ENCODE data around the gene CTNNA3. TPM values are rescaled to one million over a fixed set of nuclear protein-coding genes. Genes with fewer than 3 reads are reported as not detected.

Gene CTNNA3
- total RNA-seq, 1 experiment from 2014 or later: 0.20 TPM

DNA sequence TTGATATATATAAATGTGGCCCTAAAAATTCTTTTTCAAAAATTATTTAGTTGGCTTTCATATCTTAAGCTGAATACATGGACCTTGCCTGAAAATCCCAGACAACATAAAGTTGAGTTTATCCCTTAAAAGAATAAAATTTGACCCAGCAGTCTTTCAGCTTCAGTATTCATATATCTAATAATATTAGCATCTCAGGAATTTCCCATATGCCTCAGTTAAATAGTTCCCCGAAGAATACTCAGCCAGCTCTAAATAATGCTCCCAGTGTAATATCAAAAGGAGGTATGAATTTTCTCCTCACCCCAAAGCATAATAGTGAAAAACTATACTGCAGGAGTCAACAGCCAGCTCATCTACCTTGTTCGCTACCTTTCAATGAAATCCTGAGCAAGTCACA lies 145.9 kb downstream of the CTNNA3 start:
- H3K27ac Mint-ChIP-seq (ENCODE audit: unreplicated experiment): no peak overlapping the region
- no peaks in the 10 kb centered on the region for H3K27me3 ChIP-seq (replicated peaks; ENCODE audit: control insufficient read depth, insufficient read depth, low read length)
- ChIA-PET CTCF (no interaction called here), POLR2A (no interaction called here)
- no peaks in the 10 kb centered on the region for H3K36me3 Mint-ChIP-seq (ENCODE audit: insufficient read depth, unreplicated experiment)
- intact Hi-C loops (cut with micrococcal nuclease; ENCODE audit: unreplicated experiment): no loop called here
- H3K27me3 Mint-ChIP-seq (ENCODE audit: insufficient read depth, unreplicated experiment): peaks cover 3% of the 10 kb centered on the region
- H3K4me1 Mint-ChIP-seq (ENCODE audit: low read depth, unreplicated experiment): no peaks in the 10 kb centered on the region
- no peak overlapping the region for H3K4me3 Mint-ChIP-seq (ENCODE audit: unreplicated experiment)
- DNase-seq: no peak
- H3K36me3 ChIP-seq (ENCODE audit: control insufficient read depth, insufficient read depth, low read length): no peaks in the 10 kb centered on the region
- H3K4me3 ChIP-seq (ENCODE audit: low read depth, low read length): no peak overlapping the region
- H3K4me1 ChIP-seq: no peaks in the 10 kb centered on the region
- H3K9me3 Mint-ChIP-seq (ENCODE audit: unreplicated experiment): no peaks in the 10 kb centered on the region
- BruUV-seq (replicated peaks): no TSS peak
- TF ChIP-seq, protein P1, sequence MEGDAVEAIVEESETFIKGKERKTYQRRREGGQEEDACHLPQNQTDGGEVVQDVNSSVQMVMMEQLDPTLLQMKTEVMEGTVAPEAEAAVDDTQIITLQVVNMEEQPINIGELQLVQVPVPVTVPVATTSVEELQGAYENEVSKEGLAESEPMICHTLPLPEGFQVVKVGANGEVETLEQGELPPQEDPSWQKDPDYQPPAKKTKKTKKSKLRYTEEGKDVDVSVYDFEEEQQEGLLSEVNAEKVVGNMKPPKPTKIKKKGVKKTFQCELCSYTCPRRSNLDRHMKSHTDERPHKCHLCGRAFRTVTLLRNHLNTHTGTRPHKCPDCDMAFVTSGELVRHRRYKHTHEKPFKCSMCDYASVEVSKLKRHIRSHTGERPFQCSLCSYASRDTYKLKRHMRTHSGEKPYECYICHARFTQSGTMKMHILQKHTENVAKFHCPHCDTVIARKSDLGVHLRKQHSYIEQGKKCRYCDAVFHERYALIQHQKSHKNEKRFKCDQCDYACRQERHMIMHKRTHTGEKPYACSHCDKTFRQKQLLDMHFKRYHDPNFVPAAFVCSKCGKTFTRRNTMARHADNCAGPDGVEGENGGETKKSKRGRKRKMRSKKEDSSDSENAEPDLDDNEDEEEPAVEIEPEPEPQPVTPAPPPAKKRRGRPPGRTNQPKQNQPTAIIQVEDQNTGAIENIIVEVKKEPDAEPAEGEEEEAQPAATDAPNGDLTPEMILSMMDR (IDR thresholded peaks at IDR 0.05; ENCODE audit: insufficient read depth in 1 of 2, low read depth in 1 of 2, low read length in 1 of 2, severe bottlenecking in 1 of 2, unreplicated experiment in 1 of 2): no peak
- H3K9me3 ChIP-seq: no peaks in the 10 kb centered on the region

DNA sequence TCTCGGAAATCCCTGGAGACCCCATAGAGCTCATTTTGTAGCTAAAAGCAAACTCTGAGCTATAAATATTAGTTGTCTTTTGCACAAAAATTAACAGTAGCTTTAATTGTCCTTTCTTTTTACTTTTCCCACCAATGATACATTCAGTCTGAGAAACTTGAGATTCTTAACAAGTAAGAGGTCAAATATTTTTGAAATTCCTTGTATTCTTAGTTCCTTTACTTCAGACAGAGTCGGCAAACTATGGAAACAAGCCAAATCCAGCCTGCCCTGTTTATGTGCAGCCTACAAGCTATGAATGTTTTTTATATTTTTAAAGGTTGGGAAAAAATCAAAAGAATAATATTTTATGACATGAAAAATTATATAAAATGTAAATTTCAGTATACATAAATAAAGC lies 146.6 kb downstream of the CTNNA3 start:
- Histone ChIP-seq H3K4me3 (ENCODE audit: low read depth, low read length) (no peak overlapping the region), H3K9me3 (no peaks in the 10 kb centered on the region), H3K36me3 (ENCODE audit: control insufficient read depth, insufficient read depth, low read length) (no peaks in the 10 kb centered on the region), H3K27me3 (replicated peaks; ENCODE audit: control insufficient read depth, insufficient read depth, low read length) (no peaks in the 10 kb centered on the region), H3K4me1 (no peaks in the 10 kb centered on the region)
- Mint-ChIP-seq H3K9me3 (ENCODE audit: unreplicated experiment) (no peaks in the 10 kb centered on the region), H3K27me3 (ENCODE audit: insufficient read depth, unreplicated experiment) (peaks cover 6% of the 10 kb centered on the region), H3K27ac (ENCODE audit: unreplicated experiment) (no peak overlapping the region), H3K4me1 (ENCODE audit: low read depth, unreplicated experiment) (no peaks in the 10 kb centered on the region), H3K36me3 (ENCODE audit: insufficient read depth, unreplicated experiment) (no peaks in the 10 kb centered on the region), H3K4me3 (ENCODE audit: unreplicated experiment) (no peak overlapping the region)
- no TSS peak for BruUV-seq (replicated peaks)
- CTCF ChIA-PET: no interaction called here
- intact Hi-C loops (cut with micrococcal nuclease; ENCODE audit: unreplicated experiment): no loop called here
- POLR2A ChIA-PET: no interaction called here
- TF ChIP-seq, protein P1 (IDR thresholded peaks at IDR 0.05; ENCODE audit: insufficient read depth in 1 of 2, low read depth in 1 of 2, low read length in 1 of 2, severe bottlenecking in 1 of 2, unreplicated experiment in 1 of 2): no peak
- no peak for DNase-seq

DNA sequence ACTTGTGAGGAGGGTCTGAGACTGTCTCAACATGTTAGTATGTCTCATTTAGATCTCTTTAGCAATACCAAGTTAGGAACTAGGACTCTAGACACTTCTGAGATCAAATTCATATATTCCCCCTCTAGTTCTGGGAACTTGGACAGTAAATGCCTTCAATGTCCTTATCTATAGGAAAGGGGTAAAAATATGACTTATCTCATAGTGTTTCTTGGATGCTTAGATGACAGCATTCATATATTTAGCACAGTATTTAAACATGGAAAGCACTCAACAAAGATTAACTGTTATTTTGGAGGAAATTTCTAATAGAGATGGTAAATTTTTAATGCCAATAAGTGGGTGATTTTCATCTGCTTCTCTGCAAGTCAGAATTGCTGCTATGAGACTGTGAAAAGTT lies 154.6 kb downstream of the CTNNA3 start:
- CTCF ChIA-PET: no interaction called here
- DNase-seq: no peak
- H3K27me3 Mint-ChIP-seq (ENCODE audit: insufficient read depth, unreplicated experiment): peaks cover 2% of the 10 kb centered on the region
- no peak overlapping the region for H3K4me3 ChIP-seq (ENCODE audit: low read depth, low read length)
- BruUV-seq (replicated peaks): no TSS peak
- H3K4me1 Mint-ChIP-seq (ENCODE audit: low read depth, unreplicated experiment): no peaks in the 10 kb centered on the region
- H3K4me1 ChIP-seq: no peaks in the 10 kb centered on the region
- no peak overlapping the region for H3K4me3 Mint-ChIP-seq (ENCODE audit: unreplicated experiment)
- TF ChIP-seq, protein P1 (IDR thresholded peaks at IDR 0.05; ENCODE audit: insufficient read depth in 1 of 2, low read depth in 1 of 2, low read length in 1 of 2, severe bottlenecking in 1 of 2, unreplicated experiment in 1 of 2): no peak
- H3K27ac Mint-ChIP-seq (ENCODE audit: unreplicated experiment): no peak overlapping the region
- no peaks in the 10 kb centered on the region for H3K27me3 ChIP-seq (replicated peaks; ENCODE audit: control insufficient read depth, insufficient read depth, low read length)
- POLR2A ChIA-PET: no interaction called here
- H3K36me3 Mint-ChIP-seq (ENCODE audit: insufficient read depth, unreplicated experiment): no peaks in the 10 kb centered on the region
- intact Hi-C loops (cut with micrococcal nuclease; ENCODE audit: unreplicated experiment): no loop called here
- no peaks in the 10 kb centered on the region for H3K9me3 Mint-ChIP-seq (ENCODE audit: unreplicated experiment)
- H3K9me3 ChIP-seq: 0 out of 2 replicates have a peak, but pooled peaks cover 5% of the 10 kb centered on the region
- H3K36me3 ChIP-seq (ENCODE audit: control insufficient read depth, insufficient read depth, low read length): no peaks in the 10 kb centered on the region

All from Caco-2 (cell line).